CD14-positive monocyte (primary cell): ENCODE measurements around the gene TEX38. TPM values are rescaled to one million over a fixed set of nuclear protein-coding genes. Genes with fewer than 3 reads are reported as not detected.
"Not testable (repeated sequence)": the region's sequence is repeated elsewhere in the genome, so short reads cannot be mapped to it uniquely, and the experiment has no call there.

ENCODE experiments used
- DNase-seq, 3 donors: peaks; one replicate each; pipeline ENCODE4 v3.0.0-alpha.2; 2011 to 2022
- H2AFZ ChIP-seq: 2 replicates; pipeline ENCODE4 v1.6.0; 2012; ENCODE audit warnings: mild to moderate bottlenecking, low read depth, low read length, inconsistent platforms; ENCODE audit not compliant: insufficient read depth, poor library complexity, severe bottlenecking
- H3K27ac ChIP-seq, 2 donors: 1 replicate in 1 of 2; 2 replicates in 1 of 2; pipeline ENCODE4 v1.5.1; 2012 to 2013; ENCODE audit warnings: low read length in 2 of 2, control low read depth in 1 of 2, inconsistent platforms in 1 of 2, low read depth in 1 of 2, mild to moderate bottlenecking in 1 of 2
- H3K27me3 ChIP-seq, 2 donors: one replicate each; pipeline versions ENCODE4 v1.6.0 to v1.6.1; 2011 to 2013; ENCODE audit warnings: low read length in 2 of 2; ENCODE audit not compliant: control insufficient read depth in 2 of 2, insufficient read depth in 2 of 2
- H3K36me3 ChIP-seq, 2 donors: replicated peaks in 1 of 2; 1 replicate in 1 of 2; 2 replicates in 1 of 2; pipeline versions ENCODE4 v1.5.1 to v1.6.1; 2012 to 2013; ENCODE audit warnings: low read length in 2 of 2, control low read depth in 1 of 2, inconsistent platforms in 1 of 2, mild to moderate bottlenecking in 1 of 2; ENCODE audit not compliant: insufficient read depth in 2 of 2, control insufficient read depth in 1 of 2
- H3K4me1 ChIP-seq, 2 donors: 1 replicate in 1 of 2; 2 replicates in 1 of 2; pipeline versions ENCODE4 v1.5.1 to v1.6.1; 2012 to 2013; ENCODE audit warnings: low read length in 2 of 2, control low read depth in 1 of 2, inconsistent platforms in 1 of 2, mild to moderate bottlenecking in 1 of 2, moderate library complexity in 1 of 2; ENCODE audit not compliant: insufficient read depth in 2 of 2, control insufficient read depth in 1 of 2
- H3K4me2 ChIP-seq: replicated peaks from 2 replicates; pipeline ENCODE3; 2012; ENCODE audit warnings: low read length, moderate library complexity, mild to moderate bottlenecking; ENCODE audit not compliant: poor library complexity, severe bottlenecking; ENCODE audit errors: extremely low read depth
- H3K4me3 ChIP-seq, 3 experiments: fragments of 200-600 bp in 1 of 3; sonication (generic) in 1 of 3; replicated peaks in 1 of 3; 1 replicate in 2 of 3; 2 replicates in 1 of 3; pipeline ENCODE4 v1.5.1; 2011 to 2013; ENCODE audit warnings: low read length in 3 of 3, mild to moderate bottlenecking in 3 of 3, control low read depth in 2 of 3, low read depth in 2 of 3, inconsistent platforms in 1 of 3, moderate library complexity in 1 of 3
- H3K79me2 ChIP-seq: 2 replicates; pipeline ENCODE4 v1.6.0; 2012; ENCODE audit warnings: mild to moderate bottlenecking, control low read depth, inconsistent platforms, low read length, moderate library complexity; ENCODE audit not compliant: insufficient read depth
- H3K9ac ChIP-seq: 2 replicates; pipeline ENCODE4 v1.6.0; 2017; ENCODE audit warnings: low read length, mild to moderate bottlenecking; ENCODE audit not compliant: insufficient read depth, poor library complexity, severe bottlenecking
- H3K9me3 ChIP-seq, 2 donors: replicated peaks in 1 of 2; 1 replicate in 1 of 2; 2 replicates in 1 of 2; pipeline versions ENCODE4 v1.5.1 to v1.6.1; 2012 to 2013; ENCODE audit warnings: low read length in 2 of 2, control low read depth in 1 of 2; ENCODE audit not compliant: control insufficient read depth in 1 of 2, insufficient read depth in 1 of 2
- H4K20me1 ChIP-seq: 2 replicates; pipeline ENCODE4 v1.6.0; 2012; ENCODE audit warnings: mild to moderate bottlenecking, low read length, control low read depth, moderate library complexity; ENCODE audit not compliant: insufficient read depth
- H3K27ac Mint-ChIP-seq, 7 donors: one replicate each; pipeline ENCODE4 v1.8.0; 2020; ENCODE audit warnings: mild to moderate bottlenecking in 7 of 7, mixed read lengths in 7 of 7, moderate library complexity in 6 of 7, inconsistent platforms in 2 of 7
- H3K27me3 Mint-ChIP-seq, 3 donors: one replicate each; pipeline ENCODE4 v1.8.0; 2021 to 2022; ENCODE audit warnings: low read depth in 3 of 3, mild to moderate bottlenecking in 3 of 3, mixed read lengths in 3 of 3, moderate library complexity in 3 of 3, inconsistent platforms in 1 of 3
- H3K36me3 Mint-ChIP-seq, 2 donors: one replicate each; pipeline ENCODE4 v1.8.0; 2020; ENCODE audit warnings: mixed read lengths in 2 of 2, inconsistent platforms in 1 of 2, mild to moderate bottlenecking in 1 of 2
- H3K4me1 Mint-ChIP-seq: one replicate; pipeline ENCODE4 v1.8.0; 2020; ENCODE audit warnings: mild to moderate bottlenecking, mixed read lengths
- H3K4me3 Mint-ChIP-seq, 2 donors: one replicate each; pipeline ENCODE4 v1.8.0; 2020; ENCODE audit warnings: mild to moderate bottlenecking in 2 of 2, mixed read lengths in 2 of 2, moderate library complexity in 1 of 2
- H3K9me3 Mint-ChIP-seq, 7 donors: one replicate each; pipeline ENCODE4 v1.8.0; 2020 to 2022; ENCODE audit warnings: mixed read lengths in 7 of 7, mild to moderate bottlenecking in 6 of 7, moderate library complexity in 6 of 7, inconsistent platforms in 2 of 7
- WGBS: methylation state at CpG from one replicate; pipeline ENCODE4 v1.1.5; 2013; ENCODE audit warnings: missing lambda C conversion rate; ENCODE audit not compliant: insufficient coverage; 5-methylcytosine and 5-hydroxymethylcytosine counted together
- intact Hi-C, 2 donors: fragments of 100-400 bp; cut with micrococcal nuclease; formaldehyde crosslinking; loops; one replicate each; pipeline versions ENCODE4 v1.15.0 to v1.15.1; 2023
- polyA plus RNA-seq, 3 donors: library from polyadenylated mRNA; depleted of rRNA in 1 of 3; unstranded in 2 of 3; stranded (reverse) in 1 of 3; fragments of 300-500 nt in 2 of 3; fragments of >200 nt in 1 of 3; fragmentation: Illumina TruSeq in 2 of 3; gene quantifications; 1 replicate in 2 of 3; 2 replicates in 1 of 3; pipeline ENCODE4 v1.2.3, GENCODE V29; 2012 to 2021
- TF ChIP-seq, protein P1 (sequence below): fragments of 200-600 bp; IDR thresholded peaks from one replicate; pipeline ENCODE4 v1.8.0; 2022; ENCODE audit warnings: antibody characterized with exemption, mild to moderate bottlenecking

Gene TEX38
- polyA plus RNA-seq, 3 donors = not detected

DNA sequence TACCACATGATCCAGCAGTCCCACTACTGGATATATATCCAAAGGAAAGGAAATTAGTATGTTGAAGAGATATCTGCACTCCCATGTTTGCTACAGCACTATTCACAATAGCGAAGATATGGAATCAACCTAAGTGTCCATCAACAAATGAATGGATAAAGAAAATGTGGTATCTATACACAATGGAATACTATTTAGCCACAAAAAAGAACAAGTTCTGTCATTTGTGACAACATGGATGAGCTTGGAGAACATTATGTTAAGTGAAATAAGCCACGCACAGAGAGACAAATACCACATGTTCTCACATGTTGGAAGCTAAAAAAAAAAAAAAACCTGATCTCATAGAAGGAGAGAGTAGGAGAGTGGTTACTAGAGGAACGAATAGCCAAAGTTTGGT, 21.2 kb upstream of the TEX38 start:
- no peak overlapping the region for H3K9ac ChIP-seq
- H3K27ac ChIP-seq = no peak overlapping the region
- no peak overlapping the region for H3K27ac Mint-ChIP-seq
- peaks cover 0 to 9% of the 10 kb centered on the region in 2 donors for H3K9me3 ChIP-seq
- H2AFZ ChIP-seq = no peak overlapping the region
- no peaks in the 10 kb centered on the region for H3K4me1 ChIP-seq
- no CpG with 5 or more reads among the region's 3 CpGs for WGBS
- H3K79me2 ChIP-seq = no peaks in the 10 kb centered on the region
- H3K36me3 Mint-ChIP-seq = peaks cover 58 to 68% of the 10 kb centered on the region in 2 donors
- H3K9me3 Mint-ChIP-seq = peaks cover 0 to 19% (median 9%) of the 10 kb centered on the region in 7 donors
- intact Hi-C loops = no loop called here
- DNase-seq = no peak
- H3K27me3 ChIP-seq = no peaks in the 10 kb centered on the region
- H3K4me3 Mint-ChIP-seq = no peak overlapping the region
- no peaks in the 10 kb centered on the region for H3K27me3 Mint-ChIP-seq
- peaks cover 31 to 69% of the 10 kb centered on the region in 2 donors for H3K36me3 ChIP-seq
- no peaks in the 10 kb centered on the region for H3K4me1 Mint-ChIP-seq
- no peak overlapping the region for H3K4me3 ChIP-seq
- no peaks in the 10 kb centered on the region for H4K20me1 ChIP-seq
- TF ChIP-seq, protein P1, sequence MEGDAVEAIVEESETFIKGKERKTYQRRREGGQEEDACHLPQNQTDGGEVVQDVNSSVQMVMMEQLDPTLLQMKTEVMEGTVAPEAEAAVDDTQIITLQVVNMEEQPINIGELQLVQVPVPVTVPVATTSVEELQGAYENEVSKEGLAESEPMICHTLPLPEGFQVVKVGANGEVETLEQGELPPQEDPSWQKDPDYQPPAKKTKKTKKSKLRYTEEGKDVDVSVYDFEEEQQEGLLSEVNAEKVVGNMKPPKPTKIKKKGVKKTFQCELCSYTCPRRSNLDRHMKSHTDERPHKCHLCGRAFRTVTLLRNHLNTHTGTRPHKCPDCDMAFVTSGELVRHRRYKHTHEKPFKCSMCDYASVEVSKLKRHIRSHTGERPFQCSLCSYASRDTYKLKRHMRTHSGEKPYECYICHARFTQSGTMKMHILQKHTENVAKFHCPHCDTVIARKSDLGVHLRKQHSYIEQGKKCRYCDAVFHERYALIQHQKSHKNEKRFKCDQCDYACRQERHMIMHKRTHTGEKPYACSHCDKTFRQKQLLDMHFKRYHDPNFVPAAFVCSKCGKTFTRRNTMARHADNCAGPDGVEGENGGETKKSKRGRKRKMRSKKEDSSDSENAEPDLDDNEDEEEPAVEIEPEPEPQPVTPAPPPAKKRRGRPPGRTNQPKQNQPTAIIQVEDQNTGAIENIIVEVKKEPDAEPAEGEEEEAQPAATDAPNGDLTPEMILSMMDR = no peak
- no peak overlapping the region for H3K4me2 ChIP-seq

DNA sequence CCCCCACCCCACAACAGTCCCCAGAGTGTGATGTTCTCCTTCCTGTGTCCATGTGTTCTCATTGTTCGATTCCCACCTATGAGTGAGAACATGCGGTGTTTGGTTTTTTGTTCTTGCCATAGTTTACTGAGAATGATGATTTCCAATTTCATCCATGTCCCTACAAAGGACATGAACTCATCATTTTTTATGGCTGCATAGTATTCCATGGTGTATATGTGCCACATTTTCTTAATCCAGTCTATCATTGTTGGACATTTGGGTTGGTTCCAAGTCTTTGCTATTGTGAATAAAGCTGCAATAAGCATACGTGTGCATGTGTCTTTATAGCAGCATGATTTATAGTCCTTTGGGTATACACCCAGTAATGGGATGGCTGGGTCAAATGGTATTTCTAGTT, 20.5 kb upstream of the TEX38 start:
- WGBS = no CpG with 5 or more reads among the region's 3 CpGs
- H3K27me3 ChIP-seq, H3K9me3 ChIP-seq, DNase-seq, H3K9ac ChIP-seq, H3K4me1 Mint-ChIP-seq, H3K4me2 ChIP-seq, H4K20me1 ChIP-seq, H3K4me3 Mint-ChIP-seq, H3K27ac Mint-ChIP-seq, H3K79me2 ChIP-seq, intact Hi-C loops, H3K4me1 ChIP-seq, H2AFZ ChIP-seq, H3K27ac ChIP-seq, H3K4me3 ChIP-seq, H3K27me3 Mint-ChIP-seq: not testable (repeated sequence)
- Mint-ChIP-seq H3K36me3 (peaks cover 65 to 74% of the 10 kb centered on the region in 2 donors), H3K9me3 (peaks cover 0 to 19% (median 9%) of the 10 kb centered on the region in 7 donors)
- H3K36me3 ChIP-seq = peaks cover 37 to 76% of the 10 kb centered on the region in 2 donors
